Measurements from ENCODE around the gene NUDCD2. TPM values are rescaled to one million over a fixed set of nuclear protein-coding genes. Genes with fewer than 3 reads are reported as not detected.

The NUDCD2 gene
- total RNA-seq, 1 experiment from 2014 or later: 56.8 TPM

- no peak overlapping the region for H2AFZ ChIP-seq (ENCODE audit: low read depth, low read length, poor library complexity, severe bottlenecking)
- ChIA-PET RAD21 (ENCODE audit: low non-redundant PET in 1 of 2, low total read pairs in 2 of 2, uncharacterized antibody in 2 of 2, unreplicated experiment in 2 of 2) (no interaction called here), POLR2A (no interaction called here), CTCF (no interaction called here)
- H3K4me2 ChIP-seq (ENCODE audit: low read length): no peak overlapping the region
- H4K20me1 ChIP-seq (ENCODE audit: insufficient read depth): no peaks in the 10 kb centered on the region
- peaks cover 24% of the 10 kb centered on the region for H3K79me2 ChIP-seq (ENCODE audit: insufficient read depth, low read length)
- TF ChIP-seq ZNF274 (IDR thresholded peaks at IDR 0.05; ENCODE audit: low read depth, low read length): no peak
- TF ChIP-seq ATF3 (IDR thresholded peaks at IDR 0.05): no peak
- TF ChIP-seq CBX3 (IDR thresholded peaks at IDR 0.05; ENCODE audit: low read depth): no peak
- no peak for TF ChIP-seq EZH2phosphoT487 (IDR thresholded peaks at IDR 0.05; ENCODE audit: borderline replicate concordance)
- no peak for TF ChIP-seq ZBTB33 (IDR thresholded peaks at IDR 0.05; ENCODE audit: extremely low read depth, insufficient replicate concordance, low read length)
- TF ChIP-seq EZH2 (IDR thresholded peaks at IDR 0.05): no peak
- no peak for TF ChIP-seq YY1 (IDR thresholded peaks at IDR 0.05; ENCODE audit: extremely low read depth, insufficient replicate concordance, low read depth, low read length)
- TF ChIP-seq EGR1 (IDR thresholded peaks at IDR 0.05; ENCODE audit: low read depth): no peak
- no peak for TF ChIP-seq SIN3A (IDR thresholded peaks at IDR 0.05; ENCODE audit: low read depth)
- TF ChIP-seq TCF7L2 (IDR thresholded peaks at IDR 0.05; ENCODE audit: borderline replicate concordance, extremely low read depth, insufficient read depth, insufficient read length): no peak
- TF ChIP-seq ZFX (IDR thresholded peaks at IDR 0.05): no peak
- TF ChIP-seq REST (IDR thresholded peaks at IDR 0.05; ENCODE audit: low read depth): no peak
- TF ChIP-seq RAD21 (IDR thresholded peaks at IDR 0.05; ENCODE audit: low read depth): no peak
- TF ChIP-seq, protein P1, sequence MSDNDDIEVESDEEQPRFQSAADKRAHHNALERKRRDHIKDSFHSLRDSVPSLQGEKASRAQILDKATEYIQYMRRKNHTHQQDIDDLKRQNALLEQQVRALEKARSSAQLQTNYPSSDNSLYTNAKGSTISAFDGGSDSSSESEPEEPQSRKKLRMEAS (IDR thresholded peaks at IDR 0.05): no peak
- TF ChIP-seq ELF1 (IDR thresholded peaks at IDR 0.05; ENCODE audit: borderline replicate concordance, low read depth): no peak
- TF ChIP-seq FOSL1 (IDR thresholded peaks at IDR 0.05; ENCODE audit: low read depth): no peak
- TF ChIP-seq, protein P2, sequence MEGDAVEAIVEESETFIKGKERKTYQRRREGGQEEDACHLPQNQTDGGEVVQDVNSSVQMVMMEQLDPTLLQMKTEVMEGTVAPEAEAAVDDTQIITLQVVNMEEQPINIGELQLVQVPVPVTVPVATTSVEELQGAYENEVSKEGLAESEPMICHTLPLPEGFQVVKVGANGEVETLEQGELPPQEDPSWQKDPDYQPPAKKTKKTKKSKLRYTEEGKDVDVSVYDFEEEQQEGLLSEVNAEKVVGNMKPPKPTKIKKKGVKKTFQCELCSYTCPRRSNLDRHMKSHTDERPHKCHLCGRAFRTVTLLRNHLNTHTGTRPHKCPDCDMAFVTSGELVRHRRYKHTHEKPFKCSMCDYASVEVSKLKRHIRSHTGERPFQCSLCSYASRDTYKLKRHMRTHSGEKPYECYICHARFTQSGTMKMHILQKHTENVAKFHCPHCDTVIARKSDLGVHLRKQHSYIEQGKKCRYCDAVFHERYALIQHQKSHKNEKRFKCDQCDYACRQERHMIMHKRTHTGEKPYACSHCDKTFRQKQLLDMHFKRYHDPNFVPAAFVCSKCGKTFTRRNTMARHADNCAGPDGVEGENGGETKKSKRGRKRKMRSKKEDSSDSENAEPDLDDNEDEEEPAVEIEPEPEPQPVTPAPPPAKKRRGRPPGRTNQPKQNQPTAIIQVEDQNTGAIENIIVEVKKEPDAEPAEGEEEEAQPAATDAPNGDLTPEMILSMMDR (IDR thresholded peaks at IDR 0.05 in 2 of 3, conservative IDR thresholded peaks at IDR 0.05 in 1 of 3; ENCODE audit: borderline replicate concordance in 1 of 3, insufficient read depth in 1 of 3, low read depth in 2 of 3, low read length in 2 of 3): no peak
- no peak for TF ChIP-seq SP1 (IDR thresholded peaks at IDR 0.05; ENCODE audit: low read depth)
- H3K9me3 ChIP-seq (ENCODE audit: control insufficient read depth in 1 of 2, insufficient read depth in 1 of 2, low read depth in 1 of 2, low read length in 2 of 2): no peaks in the 10 kb centered on the region
- H3K9me2 ChIP-seq (ENCODE audit: insufficient read depth): no peaks in the 10 kb centered on the region
- DNase-seq (ENCODE audit: low read depth, low spot score) (no peak), ATAC-seq (no peak; the same call in 1 of the 2 replicates)
- H3K9ac ChIP-seq (ENCODE audit: low read length): no peak overlapping the region
- H3K4me3 ChIP-seq (replicated peaks in 1 of 2; ENCODE audit: low read depth in 1 of 2, low read length in 2 of 2): no peak overlapping the region
- BruUV-seq (replicated peaks): no TSS peak
- H3K4me1 ChIP-seq (ENCODE audit: control insufficient read depth in 1 of 2, insufficient read depth in 2 of 2, low read length in 2 of 2): no peaks in the 10 kb centered on the region
- H3K27me3 ChIP-seq (ENCODE audit: insufficient read depth, low read length): no peaks in the 10 kb centered on the region
- H3K36me3 ChIP-seq (ENCODE audit: control insufficient read depth in 1 of 2, insufficient read depth in 2 of 2, low read length in 2 of 2): peaks cover 15 to 39% of the 10 kb centered on the region in 2 experiments
- intact Hi-C loops (cut with micrococcal nuclease): no loop called here
- H3K27ac ChIP-seq (ENCODE audit: low read depth, low read length): no peak overlapping the region
These were observed 8.4 kb downstream of the NUDCD2 start for GRCh38 chr5:163451489-163451888.

Data from HCT116 (cell line).